HUES64 (cell line): ENCODE results near the gene KCNK18.

Experiments used
- H3K27ac ChIP-seq: 2 replicates; pipeline ENCODE4 v1.7.0; 2013; ENCODE audit warnings: low read depth, low read length, inconsistent platforms
- H3K27me3 ChIP-seq: 2 replicates; pipeline ENCODE4 v1.6.1; 2013; ENCODE audit warnings: mild to moderate bottlenecking, low read length; ENCODE audit not compliant: insufficient read depth
- H3K36me3 ChIP-seq: 2 replicates; pipeline ENCODE4 v1.6.1; 2013; ENCODE audit warnings: mild to moderate bottlenecking, low read length; ENCODE audit not compliant: insufficient read depth
- H3K4me1 ChIP-seq: 2 replicates; pipeline ENCODE4 v1.6.1; 2013; ENCODE audit warnings: mild to moderate bottlenecking, low read length, moderate library complexity; ENCODE audit not compliant: insufficient read depth
- H3K4me3 ChIP-seq: 2 replicates; pipeline ENCODE4 v1.5.1; 2013; ENCODE audit warnings: mild to moderate bottlenecking, low read length, moderate library complexity
- H3K9ac ChIP-seq: 2 replicates; pipeline ENCODE4 v1.6.1; 2013; ENCODE audit warnings: mild to moderate bottlenecking, low read depth, low read length
- H3K9me3 ChIP-seq: 2 replicates; pipeline ENCODE4 v1.6.1; 2013; ENCODE audit warnings: low read depth, low read length; ENCODE audit not compliant: insufficient read depth
- WGBS: fragments of 150-250, 120-280 bp; methylation state at CpG from one replicate; pipeline ENCODE4 v1.1.7; 2013; ENCODE audit warnings: missing lambda C conversion rate; 5-methylcytosine and 5-hydroxymethylcytosine counted together

KCNK18 gene

DNA sequence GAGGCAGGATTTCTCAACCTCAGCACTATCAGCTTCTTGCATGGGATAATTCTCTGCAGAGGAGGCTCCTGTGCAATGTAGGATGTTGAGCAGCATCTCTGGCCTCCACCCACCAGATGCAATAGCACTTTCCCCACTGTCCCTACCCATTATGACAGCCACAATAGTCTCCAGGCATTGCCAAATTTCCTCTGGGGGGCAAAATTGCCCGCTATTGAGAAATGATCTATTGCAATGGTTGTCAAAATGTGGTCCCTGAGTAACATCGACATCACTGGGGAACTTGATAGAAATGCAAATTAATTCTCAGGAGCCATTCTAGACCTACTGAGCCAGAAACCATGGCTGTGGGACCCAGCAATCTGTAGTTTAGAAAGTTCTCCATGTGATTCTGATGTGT, 7.0 kb downstream of the KCNK18 start:
- 20% methylated on average over 2 of the region's 2 CpGs for WGBS
- no peaks in the 10 kb centered on the region for H3K4me1 ChIP-seq
- no peak overlapping the region for H3K27ac ChIP-seq
- no peak overlapping the region for H3K9ac ChIP-seq
- no peaks in the 10 kb centered on the region for H3K9me3 ChIP-seq
- no peak overlapping the region for H3K4me3 ChIP-seq
- no peaks in the 10 kb centered on the region for H3K36me3 ChIP-seq
- H3K27me3 ChIP-seq: no peaks in the 10 kb centered on the region

DNA sequence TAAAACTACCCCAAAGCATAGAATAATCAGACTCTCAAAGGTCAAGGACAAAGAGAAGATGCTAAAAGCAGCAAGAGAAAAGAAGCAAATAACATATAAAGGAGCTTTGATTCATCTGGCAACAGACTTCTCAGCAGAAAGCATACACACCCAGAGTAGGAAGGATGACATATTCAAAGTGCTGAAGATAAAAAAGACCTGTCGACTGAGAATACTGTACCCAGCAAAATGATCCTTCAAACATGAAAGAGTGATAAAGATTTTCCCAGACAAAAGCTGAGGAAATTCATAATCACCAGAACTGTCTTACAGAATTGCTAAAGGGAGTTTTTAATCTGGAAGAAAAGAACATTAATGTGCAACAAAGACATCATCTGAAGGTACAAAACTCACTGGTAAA, 14.9 kb downstream of the KCNK18 start:
- 75% methylated on average over 1 of the region's 1 CpG for WGBS
- Histone ChIP-seq H3K9ac (no peak overlapping the region), H3K4me1 (no peaks in the 10 kb centered on the region), H3K9me3 (0 out of 2 replicates have a peak, but pooled peaks cover 3% of the 10 kb centered on the region), H3K36me3 (no peaks in the 10 kb centered on the region), H3K27ac (no peak overlapping the region), H3K4me3 (no peak overlapping the region), H3K27me3 (peaks cover 32% of the 10 kb centered on the region)

DNA sequence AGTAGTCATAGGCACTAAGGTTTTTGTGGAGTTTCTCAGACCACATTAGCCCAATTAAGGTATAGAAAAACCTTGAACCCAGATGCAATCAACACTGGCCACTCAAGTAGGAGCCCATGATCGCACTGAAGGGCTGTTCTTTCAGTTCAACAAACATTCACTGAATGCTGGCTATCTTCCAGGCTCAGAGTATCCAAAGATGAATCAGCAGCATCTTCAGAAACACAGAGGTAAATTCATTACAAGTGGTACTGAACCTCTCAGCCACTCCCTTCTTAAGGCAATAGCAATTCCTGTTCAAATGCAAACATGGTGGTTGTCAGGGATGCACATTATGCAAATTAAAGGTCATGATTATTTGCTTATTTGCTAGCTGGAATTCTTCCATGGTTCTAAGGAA, 17.1 kb downstream of the KCNK18 start:
- no peaks in the 10 kb centered on the region for H3K36me3 ChIP-seq
- no peak overlapping the region for H3K4me3 ChIP-seq
- peaks cover 50% of the 10 kb centered on the region for H3K27me3 ChIP-seq
- H3K4me1 ChIP-seq: no peaks in the 10 kb centered on the region
- WGBS: 90% methylated on average over 1 of the region's 1 CpG
- no peak overlapping the region for H3K27ac ChIP-seq
- H3K9ac ChIP-seq: no peak overlapping the region
- H3K9me3 ChIP-seq: 0 out of 2 replicates have a peak, but pooled peaks cover 3% of the 10 kb centered on the region

DNA sequence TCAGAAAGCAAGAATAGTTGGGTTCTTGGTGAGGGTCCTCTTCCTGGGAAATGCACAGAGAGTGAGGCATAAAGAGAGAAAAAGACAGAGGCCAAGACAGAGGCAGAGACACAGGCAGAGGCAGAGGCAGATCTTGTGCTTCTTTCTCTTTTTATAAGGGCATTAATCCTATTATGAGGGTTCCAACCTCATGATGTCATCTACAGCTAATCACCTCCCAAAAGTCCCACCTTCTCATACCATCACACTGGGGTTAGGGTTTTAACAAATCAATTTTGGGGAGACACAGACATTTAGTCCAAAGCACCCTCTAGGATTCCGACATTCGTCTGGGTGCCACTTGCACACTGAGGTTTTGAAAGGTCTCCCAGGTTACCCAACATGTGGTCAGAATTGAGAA, 17.8 kb downstream of the KCNK18 start:
- WGBS: 93% methylated on average over 2 of the region's 2 CpGs

DNA sequence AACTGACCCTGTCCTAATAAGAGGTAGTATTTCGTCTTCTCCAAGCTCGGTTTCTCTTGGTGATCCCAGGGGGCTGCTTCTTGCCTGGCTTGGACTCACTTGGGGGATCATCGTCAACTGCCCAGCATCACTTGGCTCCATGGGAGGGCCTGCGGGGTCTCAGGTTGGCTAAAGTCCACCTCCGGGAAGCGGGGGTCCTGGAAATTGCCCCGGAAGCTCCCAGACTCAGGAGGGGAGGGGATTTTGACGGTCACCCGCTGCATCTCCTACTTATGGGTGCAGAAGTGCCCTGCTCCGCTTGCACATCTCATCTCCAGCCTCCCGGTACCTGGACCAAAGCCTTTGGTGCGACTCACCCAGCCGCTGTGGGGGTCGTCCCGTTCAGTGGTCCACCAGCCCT, 18.7 kb downstream of the KCNK18 start:
- Histone ChIP-seq H3K4me1 (no peaks in the 10 kb centered on the region), H3K36me3 (no peaks in the 10 kb centered on the region), H3K27ac (no peak overlapping the region), H3K9me3 (0 out of 2 replicates have a peak, but pooled peaks cover 3% of the 10 kb centered on the region), H3K9ac (no peak overlapping the region), H3K4me3 (peak overlapping the region; percentile 69; the same call in 1 of the 2 replicates), H3K27me3 (peaks cover 50% of the 10 kb centered on the region)
- WGBS: 90% methylated on average over 15 of the region's 15 CpGs

More for the DNA sequence above, 17.8 kb downstream of the KCNK18 start:
- Histone ChIP-seq H3K36me3 (no peaks in the 10 kb centered on the region), H3K4me1 (no peaks in the 10 kb centered on the region), H3K4me3 (no peak overlapping the region), H3K27ac (no peak overlapping the region), H3K27me3 (peaks cover 50% of the 10 kb centered on the region), H3K9me3 (0 out of 2 replicates have a peak, but pooled peaks cover 3% of the 10 kb centered on the region), H3K9ac (no peak overlapping the region)

DNA sequence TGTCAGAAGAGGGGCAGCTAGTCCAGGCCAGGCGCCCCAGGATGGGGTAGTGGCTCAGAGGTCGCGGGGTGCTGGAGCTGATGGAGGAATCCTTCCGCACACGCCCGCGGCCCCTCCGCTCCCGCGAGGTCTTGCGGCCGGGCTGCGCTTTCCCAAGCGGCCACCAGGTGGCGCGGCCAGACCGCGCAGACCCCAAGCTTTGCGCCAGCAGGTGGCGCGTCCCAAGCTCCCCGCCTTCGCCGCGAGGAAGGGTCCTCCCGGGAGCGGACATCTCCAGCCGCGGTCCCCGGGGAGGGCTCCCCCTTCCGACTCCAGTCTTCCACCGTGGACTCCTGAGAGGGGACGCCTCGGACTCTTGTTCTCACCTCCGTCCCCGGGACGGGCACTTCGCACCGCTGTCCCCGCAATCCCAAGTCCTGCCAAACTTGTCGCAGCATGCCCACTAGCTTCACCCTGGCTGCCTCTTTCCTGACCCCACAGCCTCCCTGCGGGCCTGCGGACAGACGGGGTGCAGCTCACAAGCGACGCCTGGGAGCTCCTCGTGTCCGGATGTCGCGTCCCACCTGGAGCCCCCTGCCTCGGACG, 19.4 kb downstream of the KCNK18 start:
- H3K9ac ChIP-seq: peak overlapping the region; percentile 37; the same call in 1 of the 2 replicates
- no peaks in the 10 kb centered on the region for H3K36me3 ChIP-seq
- no peak overlapping the region for H3K27ac ChIP-seq
- 0 out of 2 replicates have a peak, but pooled peaks cover 3% of the 10 kb centered on the region for H3K9me3 ChIP-seq
- H3K27me3 ChIP-seq: peaks cover 50% of the 10 kb centered on the region
- peak overlapping the region; percentile 69 for H3K4me3 ChIP-seq
- 1% methylated on average over 52 of the region's 52 CpGs for WGBS
- H3K4me1 ChIP-seq: no peaks in the 10 kb centered on the region; the same call in 1 of the 2 replicates

DNA sequence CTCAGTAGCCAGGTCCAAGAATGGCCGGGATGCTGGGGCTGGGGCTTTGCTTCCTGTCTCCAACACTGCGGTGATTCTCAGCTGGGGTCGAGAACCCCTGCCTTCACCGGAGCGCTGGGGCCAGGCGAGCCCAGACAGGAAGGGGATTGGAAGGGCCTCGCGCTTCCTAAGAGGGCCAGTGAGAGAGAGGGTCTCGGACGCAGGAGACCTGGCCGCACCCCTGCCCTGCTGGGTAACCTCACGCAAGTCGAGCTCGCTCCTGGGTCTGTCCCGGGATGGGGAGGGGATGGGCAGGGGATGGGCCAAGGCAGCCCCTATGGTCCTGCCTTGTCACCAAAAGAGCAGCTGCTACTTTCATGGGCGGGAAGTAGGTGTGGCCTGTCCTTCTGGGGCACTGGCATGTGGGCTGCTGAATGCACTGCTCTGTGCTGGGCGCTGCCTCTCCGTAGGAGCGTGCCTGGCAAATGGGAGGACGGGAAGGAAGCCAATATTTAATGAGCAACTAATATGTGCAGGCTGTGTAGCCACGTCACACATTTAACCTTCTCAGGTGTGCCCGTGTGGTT, 20.0 kb downstream of the KCNK18 start:
- Histone ChIP-seq H3K9me3 (0 out of 2 replicates have a peak, but pooled peaks cover 3% of the 10 kb centered on the region), H3K27me3 (peaks cover 50% of the 10 kb centered on the region), H3K9ac (peak overlapping the region; percentile 37; the same call in 1 of the 2 replicates), H3K4me1 (no peaks in the 10 kb centered on the region; the same call in 1 of the 2 replicates), H3K36me3 (no peaks in the 10 kb centered on the region), H3K27ac (no peak overlapping the region), H3K4me3 (peak overlapping the region; percentile 69)
- WGBS: 24% methylated on average over 22 of the region's 22 CpGs

DNA sequence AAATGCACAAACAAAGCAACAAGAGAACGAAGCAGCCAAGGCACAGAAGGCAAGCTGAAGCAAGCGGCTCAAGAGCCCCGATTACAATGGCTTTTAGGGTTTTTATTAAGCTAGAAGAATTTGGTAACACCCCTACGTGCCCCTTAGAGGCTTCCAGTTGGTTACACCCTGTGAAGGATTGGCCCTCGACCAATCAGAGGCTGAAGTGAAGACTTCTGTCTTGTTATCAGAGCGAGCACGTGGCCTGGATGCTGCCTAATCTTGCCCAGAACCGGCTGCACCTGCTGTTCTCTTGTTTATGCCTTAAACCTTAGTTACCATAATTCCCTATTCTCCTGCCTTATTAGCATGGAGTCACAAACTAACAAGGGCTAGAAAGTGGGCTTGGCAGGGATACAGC, 21.4 kb downstream of the KCNK18 start:
- no peak overlapping the region for H3K9ac ChIP-seq
- no peaks in the 10 kb centered on the region for H3K36me3 ChIP-seq
- no peak overlapping the region for H3K27ac ChIP-seq
- 87% methylated on average over 8 of the region's 8 CpGs for WGBS
- H3K9me3 ChIP-seq: no peaks in the 10 kb centered on the region
- H3K4me3 ChIP-seq: no peak overlapping the region
- H3K4me1 ChIP-seq: no peaks in the 10 kb centered on the region; the same call in 1 of the 2 replicates
- peaks cover 50% of the 10 kb centered on the region for H3K27me3 ChIP-seq

DNA sequence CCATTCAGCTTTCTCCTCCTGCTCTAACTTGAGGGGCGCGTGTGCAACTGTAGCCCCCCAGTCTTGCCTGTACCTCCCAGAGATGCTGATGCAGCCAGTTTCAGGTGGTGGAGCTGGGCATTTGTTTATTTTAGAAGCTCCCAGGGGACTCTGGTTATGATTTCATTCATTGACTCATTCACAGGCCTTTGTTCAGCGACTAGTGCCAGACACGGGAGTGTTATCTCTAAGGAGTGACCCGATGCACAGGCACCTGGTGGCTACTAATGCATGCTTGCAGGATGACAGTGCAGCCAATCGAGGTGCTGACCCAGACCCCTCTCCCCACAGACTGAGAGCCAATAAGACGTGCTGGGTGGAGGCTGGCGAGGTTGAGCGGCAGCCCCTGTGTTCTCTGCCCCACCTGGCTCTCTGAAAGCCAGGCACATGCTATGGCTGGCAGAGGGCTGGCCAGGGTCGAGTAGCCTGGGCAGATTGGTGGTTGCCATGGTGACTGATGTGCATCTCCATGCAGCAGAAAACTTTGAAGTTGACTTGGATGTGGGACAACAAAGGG, 23.9 kb downstream of the KCNK18 start:
- Histone ChIP-seq H3K4me3 (no peak overlapping the region), H3K27ac (no peak overlapping the region), H3K27me3 (peaks cover 27% of the 10 kb centered on the region), H3K9me3 (no peaks in the 10 kb centered on the region), H3K9ac (no peak overlapping the region), H3K36me3 (no peaks in the 10 kb centered on the region), H3K4me1 (no peaks in the 10 kb centered on the region; the same call in 1 of the 2 replicates)
- 62% methylated on average over 10 of the region's 10 CpGs for WGBS

DNA sequence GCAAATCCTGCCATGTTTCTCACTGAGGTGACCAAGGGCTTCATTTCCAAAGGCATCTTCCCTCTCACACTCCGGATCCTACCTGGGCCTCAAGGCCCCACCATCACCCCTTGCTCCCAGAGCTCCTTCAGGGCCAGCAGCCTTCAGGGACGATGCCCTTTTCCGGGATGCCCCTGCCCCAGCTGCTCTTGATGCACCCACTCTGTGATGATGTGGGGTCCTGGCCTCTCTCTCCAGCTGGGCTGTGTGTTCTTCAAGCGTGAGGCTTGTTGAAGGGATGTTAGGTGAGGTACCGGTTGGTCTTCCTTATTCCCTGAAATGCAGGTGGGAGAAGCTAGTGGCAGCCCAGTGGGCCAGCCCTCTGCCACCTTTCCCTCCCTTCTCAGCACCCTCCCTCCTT, 25.3 kb downstream of the KCNK18 start:
- no peaks in the 10 kb centered on the region for H3K36me3 ChIP-seq
- no peak overlapping the region for H3K4me3 ChIP-seq
- H3K9me3 ChIP-seq: no peaks in the 10 kb centered on the region
- H3K27me3 ChIP-seq: peaks cover 15% of the 10 kb centered on the region
- no peak overlapping the region for H3K9ac ChIP-seq
- H3K4me1 ChIP-seq: no peaks in the 10 kb centered on the region; the same call in 1 of the 2 replicates
- no peak overlapping the region for H3K27ac ChIP-seq
- WGBS: 94% methylated on average over 5 of the region's 5 CpGs

DNA sequence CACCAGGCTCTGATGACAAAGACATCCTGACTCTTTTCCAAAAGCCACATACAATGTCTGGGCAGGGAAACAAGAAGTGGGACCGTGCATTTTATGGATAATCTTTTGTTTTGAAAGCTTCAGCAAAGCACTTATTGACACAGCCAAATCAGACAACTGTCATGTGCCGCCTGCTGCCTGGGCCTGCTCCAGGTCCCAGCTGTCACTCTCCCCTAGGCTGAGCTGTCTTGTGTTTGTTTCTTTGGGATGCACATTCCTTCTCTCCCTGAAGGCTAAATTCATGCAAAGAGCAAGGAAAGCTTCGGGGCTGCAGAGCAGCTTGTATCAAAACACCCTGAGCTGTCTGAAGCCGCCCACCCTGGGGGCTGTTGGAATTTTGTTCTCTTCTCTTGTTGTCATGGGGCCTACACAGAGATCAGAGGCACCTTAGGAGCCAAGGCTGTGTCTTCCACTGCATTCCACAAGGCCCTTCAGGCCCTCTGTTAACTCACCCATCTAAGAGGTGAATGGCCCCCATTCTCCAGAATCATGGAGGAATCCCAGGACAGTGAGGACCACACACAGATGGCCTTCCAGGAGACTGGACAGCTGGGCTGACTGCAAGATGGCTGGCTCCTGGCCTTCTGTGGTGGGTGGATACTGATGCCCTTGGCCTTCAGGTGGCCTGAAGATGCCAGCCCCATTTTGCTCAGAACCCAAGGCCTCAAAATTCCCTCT, 25.8 kb downstream of the KCNK18 start:
- Histone ChIP-seq H3K27me3 (peaks cover 9% of the 10 kb centered on the region), H3K36me3 (no peaks in the 10 kb centered on the region), H3K27ac (no peak overlapping the region), H3K9ac (no peak overlapping the region), H3K9me3 (no peaks in the 10 kb centered on the region), H3K4me3 (no peak overlapping the region), H3K4me1 (no peaks in the 10 kb centered on the region; the same call in 1 of the 2 replicates)
- 76% methylated on average over 4 of the region's 4 CpGs for WGBS
